GM19239 (cell line): Measurements from ENCODE around the gene CARD11.

Experiments used
- DNase-seq: peaks from one replicate; pipeline ENCODE4 v3.0.0; 2011; ENCODE audit warnings: low spot score; ENCODE audit not compliant: insufficient read length
- FAIRE-seq: peaks from 2 replicates; lab custom pipeline; 2011; peaks lifted over from hg19 to GRCh38; lab: Jason Lieb, UNC

The CARD11 gene

GRCh38 chr7:2864204-2864985 lies 179.3 kb downstream of the CARD11 start:
- FAIRE-seq (no peak), DNase-seq (no peak)

- DNase-seq (peak; percentile 74), FAIRE-seq (peak; percentile 99)
These were observed 180.1 kb downstream of the CARD11 start for GRCh38 chr7:2863461-2864066.

- FAIRE-seq (peak; percentile 47), DNase-seq (no peak)
These were observed 180.8 kb downstream of the CARD11 start for GRCh38 chr7:2862831-2863361.

- DNase-seq (no peak), FAIRE-seq (no peak)
These were observed 182.2 kb downstream of the CARD11 start for GRCh38 chr7:2861509-2861908.

DNA sequence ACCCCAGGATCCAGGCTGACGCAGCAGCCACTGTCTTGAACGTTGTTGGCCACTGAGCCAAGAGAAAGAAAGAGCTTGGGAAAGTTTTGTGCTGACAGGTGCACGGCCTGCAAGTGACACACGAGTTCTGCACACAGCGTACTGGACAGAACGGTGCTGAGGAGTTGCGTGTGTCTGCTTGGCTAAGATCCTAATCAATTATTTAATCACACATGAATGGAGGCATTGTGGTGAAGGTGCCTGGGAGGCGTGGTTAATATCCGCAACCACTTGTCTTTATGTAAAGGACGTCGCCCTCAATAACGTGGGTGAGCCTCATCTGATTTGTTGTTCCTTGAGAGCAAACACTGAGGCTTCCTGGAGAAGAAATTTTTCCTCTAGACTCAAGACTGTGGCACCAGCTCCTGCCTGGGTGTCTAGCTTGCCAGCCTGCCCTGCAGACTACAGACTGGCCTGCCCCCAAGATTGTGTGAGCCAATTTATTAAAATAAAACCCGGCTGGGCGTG lies 183.0 kb downstream of the CARD11 start:
- DNase-seq (no peak), FAIRE-seq (no peak)

DNA sequence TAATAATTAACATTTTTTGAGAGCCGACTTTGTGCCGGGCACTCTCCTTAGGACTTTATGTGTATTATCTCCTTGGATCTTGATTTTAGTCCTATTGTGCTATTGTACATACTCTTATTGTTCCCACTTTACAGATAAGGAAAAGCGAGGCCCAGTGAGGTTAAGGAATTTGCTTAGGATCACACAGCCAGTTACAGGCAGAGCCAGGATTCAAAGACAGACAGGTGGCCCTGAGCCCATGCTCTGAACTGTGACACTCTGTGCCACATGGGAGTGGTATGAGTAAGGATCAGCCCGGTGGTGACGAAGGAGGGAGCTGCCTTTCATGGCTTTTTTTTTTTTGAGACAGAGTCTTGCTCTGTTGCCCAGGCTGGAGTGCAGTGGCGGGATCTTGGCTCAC lies 183.7 kb downstream of the CARD11 start:
- no peak for DNase-seq
- FAIRE-seq = no peak

DNA sequence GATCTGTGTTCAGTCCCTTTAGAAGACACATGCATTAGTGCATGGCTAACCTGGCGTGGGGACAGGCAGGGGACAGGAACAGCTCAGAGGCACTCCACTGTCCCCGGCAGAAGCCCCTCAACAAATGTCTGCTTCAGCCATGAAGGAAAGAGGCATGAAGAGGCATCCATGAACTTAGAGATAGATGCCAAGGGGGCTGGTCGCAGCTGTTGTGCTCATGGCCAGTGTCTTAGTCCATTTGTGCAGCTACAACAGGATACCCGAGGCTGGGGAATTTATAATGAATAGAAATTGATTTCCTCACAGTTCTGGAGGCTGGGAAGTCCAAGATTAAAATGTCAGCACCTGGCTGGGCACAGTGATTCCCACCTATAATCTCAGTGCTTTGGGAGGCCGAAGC lies 185.0 kb downstream of the CARD11 start:
- DNase-seq (no peak), FAIRE-seq (no peak)

- no peak for FAIRE-seq
- no peak for DNase-seq
These were observed 187.1 kb downstream of the CARD11 start for GRCh38 chr7:2856388-2857169.
